Nephron progenitor cell (in vitro differentiated cells): ENCODE measurements around the gene CCNL1.

Experiments
- DNase-seq: peaks from one replicate; pipeline ENCODE4 v3.0.0; 2021
- H3K27ac Mint-ChIP-seq: 2 replicates; pipeline ENCODE4 v1.8.0; 2021; ENCODE audit warnings: mild to moderate bottlenecking, moderate library complexity, mixed read lengths
- H3K27me3 Mint-ChIP-seq: 2 replicates; pipeline ENCODE4 v1.8.0; 2021; ENCODE audit warnings: mild to moderate bottlenecking, low read depth, mixed read lengths; ENCODE audit not compliant: poor library complexity
- H3K36me3 Mint-ChIP-seq: 2 replicates; pipeline ENCODE4 v1.8.0; 2021; ENCODE audit warnings: low read depth, mixed read lengths
- H3K4me1 Mint-ChIP-seq: 2 replicates; pipeline ENCODE4 v1.8.0; 2021; ENCODE audit warnings: mixed read lengths
- H3K4me3 Mint-ChIP-seq: 2 replicates; pipeline ENCODE4 v1.8.0; 2021; ENCODE audit warnings: mild to moderate bottlenecking, moderate library complexity, mixed read lengths
- H3K9me3 Mint-ChIP-seq: 2 replicates; pipeline ENCODE4 v1.8.0; 2021; ENCODE audit warnings: mild to moderate bottlenecking, moderate library complexity, mixed read lengths
- TF ChIP-seq, protein P1 (sequence below): fragments of 200-600 bp; sonication (generic); IDR thresholded peaks from 2 replicates; pipeline ENCODE4 v1.5.0; 2021; ENCODE audit warnings: antibody characterized with exemption

CCNL1 gene

DNA sequence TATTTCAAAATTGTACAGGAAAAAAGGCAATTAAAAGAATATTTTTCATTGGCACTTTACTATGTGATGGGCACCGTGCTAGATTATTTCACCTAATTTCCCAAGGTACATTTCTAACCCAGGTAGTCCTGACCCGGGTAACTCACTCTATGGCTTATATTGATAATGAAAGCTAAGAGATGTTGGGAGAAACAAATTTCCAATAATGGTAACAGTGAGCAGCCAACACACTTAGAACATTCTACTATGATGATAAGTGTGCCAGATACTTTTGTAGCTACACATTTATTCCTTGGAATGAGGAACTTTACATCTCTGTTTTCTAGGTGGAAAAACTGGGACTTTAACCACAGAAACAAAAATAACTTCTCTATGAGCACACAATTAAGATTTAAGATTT, 7.5 kb downstream of the CCNL1 start:
- DNase-seq = no peak
- peaks cover 89% of the 10 kb centered on the region for H3K36me3 Mint-ChIP-seq
- no peak overlapping the region for H3K27ac Mint-ChIP-seq

DNA sequence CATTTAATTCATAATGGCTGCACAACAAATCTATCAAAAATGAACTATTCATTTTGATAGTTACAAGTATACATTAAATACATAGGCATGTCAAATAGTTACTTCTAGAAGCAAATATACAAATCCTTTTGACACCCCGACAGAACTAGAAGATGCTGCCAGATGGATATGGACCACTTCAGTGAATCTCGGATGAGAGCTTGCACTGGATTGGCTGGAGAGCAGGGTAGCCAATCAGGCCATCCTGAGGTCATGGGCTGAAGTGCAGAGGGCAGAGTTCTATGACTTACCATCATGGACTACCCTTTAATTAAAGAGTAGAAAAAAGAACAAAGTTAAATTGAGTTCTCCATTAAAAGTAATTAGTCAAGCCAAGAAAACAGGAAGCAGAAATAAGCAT, 8.3 kb downstream of the CCNL1 start:
- no peak overlapping the region for H3K4me3 Mint-ChIP-seq
- DNase-seq = no peak
- TF ChIP-seq, protein P1, sequence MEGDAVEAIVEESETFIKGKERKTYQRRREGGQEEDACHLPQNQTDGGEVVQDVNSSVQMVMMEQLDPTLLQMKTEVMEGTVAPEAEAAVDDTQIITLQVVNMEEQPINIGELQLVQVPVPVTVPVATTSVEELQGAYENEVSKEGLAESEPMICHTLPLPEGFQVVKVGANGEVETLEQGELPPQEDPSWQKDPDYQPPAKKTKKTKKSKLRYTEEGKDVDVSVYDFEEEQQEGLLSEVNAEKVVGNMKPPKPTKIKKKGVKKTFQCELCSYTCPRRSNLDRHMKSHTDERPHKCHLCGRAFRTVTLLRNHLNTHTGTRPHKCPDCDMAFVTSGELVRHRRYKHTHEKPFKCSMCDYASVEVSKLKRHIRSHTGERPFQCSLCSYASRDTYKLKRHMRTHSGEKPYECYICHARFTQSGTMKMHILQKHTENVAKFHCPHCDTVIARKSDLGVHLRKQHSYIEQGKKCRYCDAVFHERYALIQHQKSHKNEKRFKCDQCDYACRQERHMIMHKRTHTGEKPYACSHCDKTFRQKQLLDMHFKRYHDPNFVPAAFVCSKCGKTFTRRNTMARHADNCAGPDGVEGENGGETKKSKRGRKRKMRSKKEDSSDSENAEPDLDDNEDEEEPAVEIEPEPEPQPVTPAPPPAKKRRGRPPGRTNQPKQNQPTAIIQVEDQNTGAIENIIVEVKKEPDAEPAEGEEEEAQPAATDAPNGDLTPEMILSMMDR = no peak
- H3K4me1 Mint-ChIP-seq = peaks cover 26% of the 10 kb centered on the region
- H3K27me3 Mint-ChIP-seq = no peaks in the 10 kb centered on the region
- peaks cover 89% of the 10 kb centered on the region for H3K36me3 Mint-ChIP-seq
- no peak overlapping the region for H3K27ac Mint-ChIP-seq
- H3K9me3 Mint-ChIP-seq = no peaks in the 10 kb centered on the region

More for the DNA sequence above, 7.5 kb downstream of the CCNL1 start:
- H3K9me3 Mint-ChIP-seq = no peaks in the 10 kb centered on the region
- no peak overlapping the region for H3K4me3 Mint-ChIP-seq
- H3K4me1 Mint-ChIP-seq = peaks cover 34% of the 10 kb centered on the region
- TF ChIP-seq, protein P1 = no peak
- no peaks in the 10 kb centered on the region for H3K27me3 Mint-ChIP-seq

DNA sequence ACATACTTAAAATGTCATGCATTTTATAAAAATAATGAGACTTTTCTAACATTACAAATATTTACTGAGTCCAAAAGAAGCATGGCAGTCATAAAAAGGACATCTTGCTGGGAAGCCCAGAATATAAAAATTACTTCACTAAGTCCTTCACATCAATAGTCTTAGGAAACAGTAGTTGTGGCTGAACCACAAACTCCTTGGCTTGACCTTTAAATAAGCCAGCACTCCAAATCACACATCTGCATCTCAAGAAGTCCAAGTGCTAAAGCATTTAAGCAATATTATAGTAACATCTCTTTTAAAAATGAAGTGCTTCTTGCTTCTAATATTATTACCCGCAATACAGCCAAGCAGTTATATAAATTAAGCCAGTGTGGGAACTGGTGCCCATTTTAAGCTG, 8.8 kb downstream of the CCNL1 start:
- peaks cover 21% of the 10 kb centered on the region for H3K4me1 Mint-ChIP-seq
- no peak for DNase-seq
- no peaks in the 10 kb centered on the region for H3K27me3 Mint-ChIP-seq
- H3K4me3 Mint-ChIP-seq = no peak overlapping the region
- no peaks in the 10 kb centered on the region for H3K9me3 Mint-ChIP-seq
- no peak overlapping the region for H3K27ac Mint-ChIP-seq
- TF ChIP-seq, protein P1 = no peak
- peaks cover 88% of the 10 kb centered on the region for H3K36me3 Mint-ChIP-seq

DNA sequence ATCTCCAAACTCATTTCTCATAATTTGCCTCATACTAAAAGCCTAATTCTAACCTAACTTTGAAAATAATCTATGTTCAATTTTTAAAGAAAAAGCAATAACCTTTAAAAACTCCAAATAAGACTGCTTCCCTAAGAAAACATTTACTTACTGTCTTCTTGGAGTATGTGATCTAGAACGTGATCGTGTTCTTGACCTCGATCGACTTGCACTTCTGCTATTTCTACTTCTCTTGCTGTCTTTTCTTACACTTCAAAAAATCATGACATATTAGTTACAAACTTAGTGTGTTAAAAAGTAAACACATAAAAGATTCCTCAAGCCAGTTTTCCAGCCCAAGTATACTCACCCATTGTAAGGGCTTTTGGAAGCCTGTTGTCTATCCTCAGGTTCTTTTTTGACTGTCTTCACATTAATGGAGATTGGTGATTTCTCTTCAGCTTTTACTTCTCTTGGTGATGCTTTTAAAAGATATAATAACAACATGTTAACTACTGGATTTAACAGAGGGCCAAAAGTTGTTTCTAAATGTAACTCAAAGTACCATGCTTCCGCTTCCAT, 10.7 kb downstream of the CCNL1 start:
- Mint-ChIP-seq H3K9me3 (no peaks in the 10 kb centered on the region), H3K36me3 (peaks cover 86% of the 10 kb centered on the region), H3K4me3 (no peak overlapping the region), H3K27ac (no peak overlapping the region), H3K27me3 (no peaks in the 10 kb centered on the region), H3K4me1 (peaks cover 2% of the 10 kb centered on the region)
- DNase-seq = no peak
- TF ChIP-seq, protein P1 = no peak

DNA sequence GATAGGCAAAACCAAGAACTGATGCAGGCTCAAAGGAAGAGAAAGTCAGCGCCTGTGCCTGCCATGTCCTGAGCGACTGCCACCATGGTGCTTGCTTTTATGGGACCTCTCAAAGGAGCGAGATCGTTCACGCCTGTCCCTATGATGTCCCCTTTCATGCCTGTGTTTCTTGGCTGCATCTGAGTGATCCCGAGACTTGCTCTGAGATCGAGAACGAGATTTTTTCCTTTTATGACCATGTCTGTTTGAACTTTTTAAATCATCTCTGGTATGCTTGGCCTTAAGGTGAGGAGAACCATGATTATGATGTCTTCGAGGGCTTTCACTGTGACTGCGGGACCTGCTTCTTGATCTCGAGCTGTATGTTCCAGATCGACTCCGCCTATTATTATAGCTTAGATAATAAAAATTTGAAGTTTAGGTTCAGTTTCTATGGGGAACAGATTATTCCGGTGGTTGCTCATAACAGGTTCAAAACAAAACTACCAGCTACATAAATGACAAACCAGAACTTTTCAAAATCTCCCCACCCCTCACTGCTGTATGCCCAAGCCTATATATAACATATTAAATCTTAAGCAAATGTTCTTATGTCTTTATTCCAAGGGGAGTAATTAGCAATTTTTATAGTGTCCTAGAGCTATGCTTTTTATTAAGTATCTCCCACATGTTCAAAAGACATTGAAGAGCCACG, 11.6 kb downstream of the CCNL1 start:
- Mint-ChIP-seq H3K27me3 (no peaks in the 10 kb centered on the region), H3K9me3 (no peaks in the 10 kb centered on the region), H3K27ac (no peak overlapping the region), H3K4me3 (no peak overlapping the region), H3K36me3 (peaks cover 85% of the 10 kb centered on the region), H3K4me1 (no peaks in the 10 kb centered on the region)
- TF ChIP-seq, protein P1 = no peak
- DNase-seq = no peak
